GM23338 (cell line): Measurements from ENCODE around the gene HSF2BP.

Experiments used
- CREB1 ChIP-seq: fragments of 250-450 bp; sonication (Bioruptor Pico); IDR thresholded peaks from 2 replicates; pipeline ENCODE4 v1.5.0; 2020; ENCODE audit warnings: low read depth, mild to moderate bottlenecking, moderate library complexity
- CTCF ChIP-seq, 2 experiments: fragments of 200-600 bp in 1 of 2; sonication (generic) in 1 of 2; conservative IDR thresholded peaks; 2 replicates each; pipeline versions ENCODE4 v1.5.1 to v1.6.1; 2016 to 2017; ENCODE audit warnings: antibody characterized with exemption in 2 of 2, low read depth in 2 of 2, mild to moderate bottlenecking in 2 of 2, moderate library complexity in 1 of 2
- ETS1 ChIP-seq: IDR thresholded peaks from 2 replicates; pipeline ENCODE4 v1.6.1; 2016; ENCODE audit warnings: antibody characterized with exemption
- EZH2 ChIP-seq: fragments of 200-600 bp; sonication (generic); IDR thresholded peaks from one replicate; pipeline ENCODE4 v1.8.0; 2017; ENCODE audit warnings: antibody characterized with exemption, mild to moderate bottlenecking, low read depth; ENCODE audit not compliant: unreplicated experiment
- EZH2phosphoT487 ChIP-seq: fragments of 200-600 bp; sonication (generic); IDR thresholded peaks from one replicate; pipeline ENCODE4 v1.8.1; 2018; ENCODE audit warnings: antibody characterized with exemption; ENCODE audit not compliant: unreplicated experiment
- JUNB ChIP-seq: IDR thresholded peaks from one replicate; pipeline ENCODE4 v1.6.1; 2016; ENCODE audit warnings: antibody characterized with exemption; ENCODE audit not compliant: unreplicated experiment
- NANOG ChIP-seq: IDR thresholded peaks from 2 replicates; pipeline ENCODE4 v1.6.1; 2016; ENCODE audit warnings: antibody characterized with exemption, borderline replicate concordance
- POLR2AphosphoS5 ChIP-seq: IDR thresholded peaks from 2 replicates; pipeline ENCODE4 v1.6.1; 2016; ENCODE audit warnings: antibody characterized with exemption, low read depth
- REST ChIP-seq: IDR thresholded peaks from one replicate; pipeline ENCODE4 v1.6.1; 2018; ENCODE audit warnings: antibody characterized with exemption; ENCODE audit not compliant: unreplicated experiment
- STAT1 ChIP-seq: IDR thresholded peaks from one replicate; pipeline ENCODE4 v1.6.1; 2016; ENCODE audit warnings: antibody characterized with exemption; ENCODE audit not compliant: unreplicated experiment
- ZNF114 ChIP-seq: fragments of 250-450 bp; sonication (Bioruptor Pico); IDR thresholded peaks from 2 replicates; pipeline ENCODE4 v1.5.0; 2020; ENCODE audit warnings: mild to moderate bottlenecking, moderate library complexity
- ZNF331 ChIP-seq: fragments of 250-450 bp; sonication (Bioruptor Pico); IDR thresholded peaks from 2 replicates; pipeline ENCODE4 v1.5.0; 2020; ENCODE audit warnings: low read depth, mild to moderate bottlenecking, moderate library complexity
- ZNF462 ChIP-seq: fragments of 250-450 bp; sonication (Bioruptor Pico); IDR thresholded peaks from 2 replicates; pipeline ENCODE4 v1.5.0; 2020; ENCODE audit warnings: mild to moderate bottlenecking, moderate library complexity

- TF ChIP-seq REST (no peak), CTCF (conservative IDR thresholded peaks at IDR 0.05; ENCODE audit: low read depth in 2 of 2) (no peak), POLR2AphosphoS5 (no peak), EZH2 (no peak), CREB1 (CRISPR knock-in tag) (no peak), JUNB (no peak), ETS1 (no peak), EZH2phosphoT487 (no peak), ZNF114 (no peak), ZNF331 (CRISPR knock-in tag) (no peak), NANOG (no peak), STAT1 (no peak), ZNF462 (CRISPR knock-in tag) (no peak)
These were observed 30.5 kb upstream of the HSF2BP start for GRCh38 chr21:43689556-43690337.
